Fibroblast of skin of left biceps (primary cell): ENCODE measurements around the gene WBP4.
"Not testable (repeated sequence)": the region's sequence is repeated elsewhere in the genome, so short reads cannot be mapped to it uniquely, and the experiment has no call there.

ENCODE experiments used
- DNase-seq, 2 experiments: peaks; one replicate each; pipeline ENCODE4 v3.0.0-alpha.2; 2013; ENCODE audit warnings: low read depth in 2 of 2

The WBP4 gene

GRCh38 chr13:41077475-41077874, 16.2 kb downstream of the WBP4 start:
- no peak for DNase-seq

DNA sequence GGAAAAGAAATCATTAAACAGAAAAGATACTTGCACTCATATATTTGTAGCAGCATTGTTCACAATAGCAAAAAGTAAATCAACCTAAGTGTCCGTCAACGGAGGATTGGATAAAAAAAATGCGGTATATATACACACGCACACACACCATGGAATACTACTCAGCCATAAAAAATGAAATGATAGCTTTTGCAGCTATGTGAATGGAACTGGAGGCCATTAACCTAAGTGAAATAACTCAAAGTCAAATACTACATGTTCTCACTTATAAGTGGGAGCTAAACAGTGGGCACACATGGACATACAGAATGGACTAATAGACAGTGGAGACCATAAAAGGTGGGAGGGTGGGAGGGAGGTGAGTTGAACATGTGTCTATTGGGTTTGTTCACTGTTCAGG, 18.4 kb downstream of the WBP4 start:
- DNase-seq: no peak

DNA sequence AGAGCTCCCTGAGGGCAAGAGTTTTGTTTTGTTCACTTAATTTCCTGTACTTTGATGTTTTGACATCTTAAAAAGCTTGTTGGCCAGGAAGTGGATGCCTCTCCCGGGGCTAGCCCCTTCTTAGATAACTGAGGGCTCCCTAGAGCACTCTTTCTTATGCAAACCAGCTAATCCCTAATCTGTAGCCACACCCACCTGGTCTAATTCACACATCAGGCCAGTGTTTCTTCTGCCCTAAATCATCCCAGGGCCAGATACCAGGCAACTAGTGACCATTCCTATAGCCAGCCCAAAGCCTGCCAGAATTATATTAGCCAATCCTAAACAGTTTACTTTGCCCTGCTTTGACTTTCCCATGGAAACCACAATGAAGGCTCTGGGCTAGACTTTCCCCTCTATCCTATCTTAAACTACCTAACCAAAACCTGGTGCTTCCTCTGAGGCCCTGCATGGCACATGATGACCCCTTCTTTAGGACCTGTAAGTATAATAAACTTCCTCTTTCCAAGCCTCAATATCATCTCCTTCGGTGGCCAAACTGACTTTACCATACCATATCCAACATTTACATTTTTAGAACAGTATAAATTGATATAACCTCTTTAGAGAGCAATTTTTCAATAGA, 24.8 kb downstream of the WBP4 start:
- DNase-seq: no peak

- not testable (repeated sequence) for DNase-seq
Observed at GRCh38 chr13:41095681-41096080, 34.4 kb downstream of the WBP4 start.

DNA sequence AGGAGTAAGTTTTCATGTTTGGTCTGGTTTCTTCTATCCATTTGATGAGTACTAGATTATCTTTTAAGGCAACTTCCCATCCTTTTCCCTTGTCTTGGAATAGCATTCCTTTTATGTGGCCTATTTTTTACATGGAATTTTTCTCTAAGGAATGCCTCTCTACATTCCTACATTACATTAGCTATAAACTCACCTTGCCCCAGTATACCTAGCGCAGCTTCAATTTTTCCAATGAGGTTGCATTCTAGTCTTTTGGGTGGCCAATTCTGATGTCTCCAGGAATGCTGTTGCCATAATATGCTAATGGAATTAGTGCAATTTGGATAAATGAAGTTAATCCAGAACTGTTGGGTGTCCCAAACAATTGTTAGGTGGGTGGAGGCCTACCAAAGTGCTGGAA, 37.5 kb downstream of the WBP4 start:
- no peak for DNase-seq

DNA sequence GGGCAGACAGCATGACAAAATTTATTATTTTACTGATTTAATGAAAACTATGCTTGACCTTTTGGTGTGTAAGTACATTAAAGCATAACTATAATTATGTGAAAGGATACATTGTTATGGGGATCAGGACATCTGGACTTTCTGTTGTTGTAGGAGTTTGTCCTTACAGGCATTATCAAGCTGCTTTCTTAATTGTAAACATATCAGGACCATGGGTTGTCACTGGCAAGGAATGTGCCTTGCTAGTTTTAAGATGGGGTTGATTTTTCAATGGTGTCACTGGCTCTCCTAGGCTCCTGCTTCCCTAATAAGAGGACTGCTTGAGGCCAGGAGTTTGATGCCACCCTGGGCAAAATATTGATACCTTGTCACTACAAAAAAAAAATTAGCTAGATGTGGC, 38.7 kb downstream of the WBP4 start:
- no peak for DNase-seq

DNA sequence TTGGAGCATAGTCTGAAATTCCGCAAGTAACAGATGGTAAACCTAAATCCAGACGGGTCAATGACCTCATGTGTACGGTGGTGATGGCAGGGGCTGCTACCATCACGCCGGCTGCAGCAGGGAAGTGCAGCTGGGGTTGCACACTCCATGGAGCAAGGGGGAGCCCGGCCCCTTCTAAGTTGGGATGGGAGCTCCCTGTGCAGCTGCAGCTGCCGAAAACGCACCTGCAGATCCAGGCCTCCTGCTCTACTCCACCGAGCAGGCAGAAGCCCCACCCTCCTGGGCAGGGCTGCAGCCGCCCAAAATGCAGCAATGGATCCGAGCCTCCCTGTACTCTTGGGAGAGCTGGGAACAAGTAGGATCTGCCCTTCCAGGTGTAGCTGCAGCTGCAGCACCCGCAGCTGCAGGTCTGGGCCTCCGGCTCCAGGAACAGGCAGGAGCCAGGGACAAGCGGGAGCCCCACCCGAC, 45.8 kb downstream of the WBP4 start:
- DNase-seq: no peak

- DNase-seq: no peak
Observed at GRCh38 chr13:41107584-41108014, 46.3 kb downstream of the WBP4 start.

DNA sequence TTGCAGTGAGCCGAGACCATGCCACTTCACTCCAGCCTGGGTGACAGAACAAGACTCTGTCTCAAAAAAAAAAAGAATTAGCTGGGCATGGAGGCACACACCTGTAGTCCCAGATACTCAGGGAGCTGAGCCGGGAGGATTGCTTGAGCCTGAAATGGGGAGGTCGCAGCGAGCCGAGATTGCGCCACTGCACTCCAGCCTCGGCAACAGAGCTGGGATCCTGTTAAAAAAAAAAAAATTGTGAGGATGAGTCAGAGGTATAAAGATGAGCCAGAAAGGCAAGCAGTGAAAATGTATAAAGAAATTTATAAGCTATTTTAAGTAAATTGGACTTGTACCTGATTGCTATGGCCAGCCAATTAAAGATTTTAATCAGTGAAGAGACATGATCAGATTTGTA, 50.1 kb downstream of the WBP4 start:
- no peak for DNase-seq

- no peak for DNase-seq
Observed at GRCh38 chr13:41117869-41118268, 56.6 kb downstream of the WBP4 start.

- no peak for DNase-seq
Observed at GRCh38 chr13:41122838-41123237, 61.5 kb downstream of the WBP4 start.

DNA sequence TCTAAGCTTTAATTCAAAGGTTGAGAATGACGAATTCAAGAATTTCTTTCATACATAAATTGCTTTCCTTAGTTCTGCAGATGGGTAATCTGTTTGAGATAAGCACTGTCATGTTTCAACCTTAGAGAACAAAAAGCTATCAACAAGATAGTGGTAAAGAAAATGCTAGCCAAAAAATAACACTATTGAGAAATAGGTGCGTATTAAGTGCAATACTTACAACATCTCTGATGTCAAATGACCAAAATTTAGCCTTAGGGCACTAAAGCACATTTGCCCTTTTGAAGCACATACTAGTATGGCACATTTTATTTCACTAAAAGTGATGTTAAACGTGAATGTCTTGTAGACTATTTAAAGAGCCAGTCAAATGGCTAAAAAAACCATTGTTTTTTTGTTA, 66.4 kb downstream of the WBP4 start:
- DNase-seq: no peak

GRCh38 chr13:41130356-41130755, 69.0 kb downstream of the WBP4 start:
- DNase-seq: no peak

GRCh38 chr13:41131189-41131588, 69.9 kb downstream of the WBP4 start:
- DNase-seq: not testable (repeated sequence)

DNA sequence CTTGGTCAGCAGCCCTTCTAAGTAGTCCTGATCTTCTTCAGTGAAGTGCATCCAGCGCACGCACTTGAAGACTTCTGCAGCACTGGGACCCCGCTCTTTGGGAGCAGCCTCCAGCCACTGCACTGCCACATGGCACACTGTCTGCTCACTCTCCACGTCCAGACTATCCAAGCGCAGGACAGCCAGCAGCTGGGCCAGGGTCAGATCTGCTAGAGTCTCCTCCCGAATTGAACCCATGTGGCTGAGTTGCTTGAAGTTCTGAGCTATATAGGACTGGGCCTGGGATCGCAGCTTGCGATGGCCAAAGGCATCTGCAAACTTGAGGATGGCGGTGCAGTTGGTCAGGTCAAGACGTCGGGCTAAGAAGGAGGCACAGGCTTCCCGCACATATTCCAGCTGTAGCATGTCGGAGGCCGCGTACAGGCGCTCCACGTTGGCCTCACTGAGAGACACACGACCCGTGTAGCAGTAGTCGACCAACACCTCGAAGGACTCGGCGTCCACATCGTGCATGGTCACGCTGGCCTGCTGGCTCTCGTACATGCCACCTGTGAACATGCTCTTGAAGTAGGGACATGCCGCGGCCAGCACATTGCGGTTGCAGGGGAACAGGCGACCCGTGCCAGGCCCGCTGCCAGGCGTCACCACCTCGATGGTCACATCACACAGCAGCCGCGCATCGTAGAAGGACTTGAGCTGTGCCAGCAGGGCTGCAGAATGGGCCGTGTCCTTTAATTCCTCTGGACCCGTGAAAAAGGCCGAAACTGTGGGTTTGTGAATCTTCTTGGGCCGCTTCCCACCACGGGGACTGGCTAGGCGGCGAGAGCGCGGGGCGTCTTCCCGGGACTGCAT, 70.6 kb downstream of the WBP4 start:
- not testable (repeated sequence) for DNase-seq

DNA sequence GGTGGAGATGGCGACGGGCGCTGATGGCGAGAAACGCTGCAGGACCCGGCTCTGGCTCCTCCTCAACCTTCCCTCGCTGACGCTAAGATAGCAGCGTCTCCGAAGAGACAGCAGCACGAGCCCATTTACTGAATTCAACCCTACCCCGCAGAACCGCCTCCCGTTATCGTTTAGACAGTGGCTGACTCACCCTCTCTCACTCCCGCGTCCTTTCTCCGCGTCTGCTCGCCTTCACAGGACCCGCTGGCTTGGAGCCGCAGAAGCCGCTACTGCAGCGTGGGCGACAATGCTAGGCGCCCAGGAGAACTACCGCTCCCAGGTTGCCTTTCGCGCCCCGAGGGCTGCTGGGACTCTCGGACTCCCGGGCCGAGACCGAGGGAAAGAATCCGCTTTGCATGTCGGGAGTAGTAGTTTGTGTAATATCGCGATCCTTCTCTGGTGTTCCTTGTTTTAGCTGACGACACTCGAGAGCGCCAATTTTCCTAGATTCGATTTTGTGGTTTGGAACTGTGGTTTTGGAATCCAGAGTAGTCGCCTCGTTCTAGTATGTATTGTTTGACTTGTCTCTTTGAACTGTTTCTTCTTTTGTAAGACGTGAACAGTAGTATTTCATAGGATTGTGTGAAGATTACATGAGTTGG, 71.3 kb downstream of the WBP4 start, which contains the start of gene KBTBD6:
Gene KBTBD6 (minus strand): TSS at position 291 of the 641 bp plus-strand sequence. CDS start 291 bp downstream, outside the sequence.
- peak; percentile 97 to 98 for DNase-seq
